Measurements from ENCODE around the gene BRICD5. TPM values are rescaled to one million over a fixed set of nuclear protein-coding genes. Genes with fewer than 3 reads are reported as not detected.

Gene BRICD5
- total and polyA plus RNA-seq, 2 of the 4 experiments (the other 2 are of a cell fraction), result 0.18 to 0.94 TPM

- no peaks in the 10 kb centered on the region for H3K36me3 ChIP-seq (ENCODE audit: control insufficient read depth, insufficient read depth, low read length)
- H3K18ac ChIP-seq (ENCODE audit: low read depth, low read length), result no peak overlapping the region
- H2AK5ac ChIP-seq (ENCODE audit: low read depth, low read length), result no peak overlapping the region
- ChIA-PET POLR2A (ENCODE audit: unreplicated experiment) (no interaction called here), CTCF (no interaction called here)
- no peak overlapping the region for H4K8ac ChIP-seq (ENCODE audit: low read depth in 2 of 2, low read length in 2 of 2)
- in situ Hi-C loops (cut with MboI; ENCODE audit: low sequenced_read_pairs), result no loop called here
- H3K4me2 ChIP-seq (ENCODE audit: low read depth, low read length), result no peak overlapping the region
- intact Hi-C loops (cut with micrococcal nuclease), result no loop called here
- H3K4me1 ChIP-seq (ENCODE audit: control insufficient read depth, insufficient read depth, low read length), result no peaks in the 10 kb centered on the region
- no peaks in the 10 kb centered on the region for H3K9me3 ChIP-seq (ENCODE audit: control insufficient read depth, insufficient read depth, low read length)
- no peak overlapping the region for H3K14ac ChIP-seq (replicated peaks; ENCODE audit: low read depth, low read length)
- H2BK15ac ChIP-seq (ENCODE audit: low read depth, low read length), result no peak overlapping the region
- H2AFZ ChIP-seq (replicated peaks; ENCODE audit: low read length, poor library complexity), result no peak overlapping the region
- dilution Hi-C loops (cut with HindIII; ENCODE audit: low sequenced_read_pairs, unreplicated experiment), result no loop called here
- H4K91ac ChIP-seq (ENCODE audit: insufficient read depth, low read depth, low read length), result no peak overlapping the region
- peaks cover 7% of the 10 kb centered on the region; the same call in 1 of the 2 replicates for H4K20me1 ChIP-seq (ENCODE audit: insufficient read depth, low read length)
- H2BK20ac ChIP-seq (ENCODE audit: low read depth, low read length), result no peak overlapping the region
- TF ChIP-seq CHD1 (IDR thresholded peaks at IDR 0.05; ENCODE audit: low read depth, low read length) (no peak), FOS (IDR thresholded peaks at IDR 0.05; ENCODE audit: low read depth, low read length) (no peak), BHLHE40 (IDR thresholded peaks at IDR 0.05; ENCODE audit: low read depth, low read length) (no peak), USF2 (IDR thresholded peaks at IDR 0.05; ENCODE audit: low read depth, low read length) (no peak), RAD21 (IDR thresholded peaks at IDR 0.05; ENCODE audit: low read length) (no peak), ELK1 (IDR thresholded peaks at IDR 0.05; ENCODE audit: borderline replicate concordance, low read depth, low read length) (no peak), RFX5 (IDR thresholded peaks at IDR 0.05; ENCODE audit: low read depth, low read length) (no peak), POLR2A (IDR thresholded peaks at IDR 0.05; ENCODE audit: low read depth, low read length) (no peak), RCOR1 (IDR thresholded peaks at IDR 0.05; ENCODE audit: insufficient replicate concordance, low read length) (no peak), NFE2L2 (IDR thresholded peaks at IDR 0.05; ENCODE audit: low read depth, low read length) (no peak), MAFK (IDR thresholded peaks at IDR 0.05; ENCODE audit: low read depth, low read length) (no peak), MXI1 (IDR thresholded peaks at IDR 0.05; ENCODE audit: borderline replicate concordance, low read depth, low read length) (no peak), SMC3 (IDR thresholded peaks at IDR 0.05; ENCODE audit: low read depth, low read length) (no peak)
- WGBS, 2 experiments (ENCODE audit: extremely low coverage in 2 of 2, insufficient read length in 1 of 2), result 79% methylated on average over 17 of the region's 20 CpGs; no CpG with 5 or more reads in 1 of the 2 experiments
- H3K27me3 ChIP-seq (ENCODE audit: control insufficient read depth, insufficient read depth, low read length), result no peaks in the 10 kb centered on the region; the same call in 1 of the 2 replicates
- H3K4me3 ChIP-seq (ENCODE audit: insufficient read depth, low read depth, low read length), result no peak overlapping the region
- H4K5ac ChIP-seq (ENCODE audit: low read depth, low read length), result no peak overlapping the region
- H2BK5ac ChIP-seq (ENCODE audit: low read depth, low read length, poor library complexity, severe bottlenecking), result no peak overlapping the region
- no peak overlapping the region for H3K4ac ChIP-seq (ENCODE audit: low read depth, low read length)
- H2BK120ac ChIP-seq (ENCODE audit: low read depth, low read length), result no peak overlapping the region
- no peak overlapping the region for H3K9ac ChIP-seq (ENCODE audit: low read depth, low read length)
- no TSS peak for BruUV-seq (replicated peaks)
- ATAC-seq (ENCODE audit: low read depth) (no peak), DNase-seq (no peak)
- H3K9me1 ChIP-seq (ENCODE audit: insufficient read depth, low read length), result peaks cover 3% of the 10 kb centered on the region; the same call in 1 of the 2 replicates
- no peak overlapping the region for H3K56ac ChIP-seq (ENCODE audit: extremely low read depth, insufficient read depth, low read length)
- H2AK9ac ChIP-seq (replicated peaks; ENCODE audit: low read depth, low read length, poor library complexity), result no peak overlapping the region
- no peak overlapping the region for H3K23ac ChIP-seq (ENCODE audit: low read depth, low read length)
- no peaks in the 10 kb centered on the region for H3K79me1 ChIP-seq (ENCODE audit: low read depth in 1 of 2, low read length in 2 of 2)
- no peak overlapping the region for H3K27ac ChIP-seq (ENCODE audit: insufficient read depth, low read length)
Measured at GRCh38 chr16:2186505-2186904, 24.2 kb downstream of the BRICD5 start.

Measured in IMR-90 (cell line).